HepG2 (cell line): ENCODE measurements around the gene USP20.

ENCODE experiments used
- ATF7 ChIP-seq, 2 experiments: fragments of 450-650 bp in 1 of 2; sonication (generic) in 1 of 2; formaldehyde crosslinking in 1 of 2; IDR thresholded peaks; 2 replicates each; pipeline versions ENCODE4 v1.4.0 to v1.6.1; 2016 to 2020; ENCODE audit warnings: antibody characterized with exemption in 1 of 2, mild to moderate bottlenecking in 1 of 2, missing genetic modification reagents in 1 of 2
- EP300 ChIP-seq, 3 experiments: sonication (generic) in 1 of 3; formaldehyde crosslinking in 1 of 3; IDR thresholded peaks; 2 replicates each; pipeline versions ENCODE4 v1.5.1 to v1.6.1; 2011 to 2020; ENCODE audit warnings: low read depth in 2 of 3, low read length in 2 of 3, borderline replicate concordance in 1 of 3, improper control_type of control experiment in 1 of 3, mild to moderate bottlenecking in 1 of 3, missing genetic modification reagents in 1 of 3, moderate library complexity in 1 of 3
- KAT8 ChIP-seq: IDR thresholded peaks from 2 replicates; pipeline ENCODE4 v1.6.1; 2016; ENCODE audit warnings: missing genetic modification reagents, missing compliant biosample characterization
- ZNF274 ChIP-seq: sonication (generic); formaldehyde crosslinking; IDR thresholded peaks from 2 replicates; pipeline ENCODE4 v1.5.1; 2020; ENCODE audit warnings: mild to moderate bottlenecking, missing genetic modification reagents
- TF ChIP-seq, protein P1 (sequence below): IDR thresholded peaks from 2 replicates; pipeline ENCODE4 v1.6.1; 2012; ENCODE audit warnings: inconsistent platforms
- TF ChIP-seq, protein P2 (sequence below): sonication (generic); formaldehyde crosslinking; IDR thresholded peaks from 2 replicates; pipeline ENCODE4 v1.5.1; 2020; ENCODE audit warnings: missing genetic modification reagents, mild to moderate bottlenecking, borderline replicate concordance
- TF ChIP-seq, protein P3 (sequence below): sonication (generic); formaldehyde crosslinking; IDR thresholded peaks from 2 replicates; pipeline ENCODE4 v1.8.0; 2023; ENCODE audit warnings: mild to moderate bottlenecking, missing genetic modification reagents

DNA sequence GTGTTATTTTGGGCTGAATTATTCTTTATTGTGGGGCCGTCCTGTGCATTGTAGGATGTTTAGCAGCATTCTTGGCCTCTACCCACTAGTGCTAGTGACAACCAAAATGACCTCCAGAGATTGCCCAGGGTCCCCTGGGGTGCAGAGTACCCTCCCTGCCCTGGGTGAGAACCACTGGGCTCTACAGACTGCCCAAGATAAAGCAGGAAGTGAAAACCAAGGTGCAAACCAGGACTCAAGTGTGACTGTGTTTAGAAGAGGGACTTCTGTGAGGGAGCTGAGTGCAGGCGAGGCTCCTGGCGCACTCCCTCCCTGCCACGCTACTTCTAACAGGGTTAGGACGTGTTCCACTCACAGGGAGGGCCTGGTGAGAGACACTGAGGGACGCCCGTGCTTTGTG is 41.6 kb downstream of the USP20 start:
- TF ChIP-seq, protein P1, sequence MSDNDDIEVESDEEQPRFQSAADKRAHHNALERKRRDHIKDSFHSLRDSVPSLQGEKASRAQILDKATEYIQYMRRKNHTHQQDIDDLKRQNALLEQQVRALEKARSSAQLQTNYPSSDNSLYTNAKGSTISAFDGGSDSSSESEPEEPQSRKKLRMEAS: no peak
- TF ChIP-seq, protein P2, sequence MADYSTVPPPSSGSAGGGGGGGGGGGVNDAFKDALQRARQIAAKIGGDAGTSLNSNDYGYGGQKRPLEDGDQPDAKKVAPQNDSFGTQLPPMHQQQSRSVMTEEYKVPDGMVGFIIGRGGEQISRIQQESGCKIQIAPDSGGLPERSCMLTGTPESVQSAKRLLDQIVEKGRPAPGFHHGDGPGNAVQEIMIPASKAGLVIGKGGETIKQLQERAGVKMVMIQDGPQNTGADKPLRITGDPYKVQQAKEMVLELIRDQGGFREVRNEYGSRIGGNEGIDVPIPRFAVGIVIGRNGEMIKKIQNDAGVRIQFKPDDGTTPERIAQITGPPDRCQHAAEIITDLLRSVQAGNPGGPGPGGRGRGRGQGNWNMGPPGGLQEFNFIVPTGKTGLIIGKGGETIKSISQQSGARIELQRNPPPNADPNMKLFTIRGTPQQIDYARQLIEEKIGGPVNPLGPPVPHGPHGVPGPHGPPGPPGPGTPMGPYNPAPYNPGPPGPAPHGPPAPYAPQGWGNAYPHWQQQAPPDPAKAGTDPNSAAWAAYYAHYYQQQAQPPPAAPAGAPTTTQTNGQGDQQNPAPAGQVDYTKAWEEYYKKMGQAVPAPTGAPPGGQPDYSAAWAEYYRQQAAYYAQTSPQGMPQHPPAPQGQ: no peak
- TF ChIP-seq KAT8 (CRISPR knock-in tag) (no peak), ZNF274 (CRISPR knock-in tag) (no peak), ATF7 (IDR thresholded peaks at IDR 0.05) (no peak), ATF7 (CRISPR knock-in tag; IDR thresholded peaks at IDR 0.05) (no peak), EP300 (IDR thresholded peaks at IDR 0.05; ENCODE audit: low read depth in 2 of 2, low read length in 2 of 2) (no peak), EP300 (CRISPR knock-in tag; IDR thresholded peaks at IDR 0.05; ENCODE audit: borderline replicate concordance) (no peak)
- TF ChIP-seq, protein P3, sequence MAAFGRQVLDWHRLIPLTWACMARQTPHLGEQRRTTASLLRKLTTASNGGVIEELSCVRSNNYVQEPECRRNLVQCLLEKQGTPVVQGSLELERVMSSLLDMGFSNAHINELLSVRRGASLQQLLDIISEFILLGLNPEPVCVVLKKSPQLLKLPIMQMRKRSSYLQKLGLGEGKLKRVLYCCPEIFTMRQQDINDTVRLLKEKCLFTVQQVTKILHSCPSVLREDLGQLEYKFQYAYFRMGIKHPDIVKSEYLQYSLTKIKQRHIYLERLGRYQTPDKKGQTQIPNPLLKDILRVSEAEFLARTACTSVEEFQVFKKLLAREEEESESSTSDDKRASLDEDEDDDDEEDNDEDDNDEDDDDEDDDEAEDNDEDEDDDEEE (CRISPR knock-in tag): no peak
